Measurements from ENCODE around the gene AP1G1.

The AP1G1 gene

DNA sequence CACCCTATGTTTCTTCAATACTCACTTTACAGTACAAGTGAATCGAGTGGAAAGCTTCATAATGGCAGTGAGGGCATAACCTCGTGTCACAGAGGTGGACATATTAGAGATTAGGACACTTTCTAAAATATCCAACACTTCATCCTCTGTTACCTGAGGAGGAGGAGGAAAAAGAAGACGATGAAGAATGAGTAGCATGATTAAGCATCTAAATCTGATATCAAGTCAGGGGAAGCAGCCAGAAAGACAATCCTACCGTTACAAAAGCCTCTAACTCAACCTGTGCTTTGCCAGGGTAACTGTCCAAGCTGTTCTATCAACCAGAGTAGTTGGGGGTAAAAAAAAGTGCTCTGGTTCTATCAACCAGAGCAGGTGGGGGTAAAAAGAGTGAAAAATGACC is 60.4 kb downstream of the AP1G1 start:
- DNase-seq: no peak

GRCh38 chr16:71746442-71747046 is 62.1 kb downstream of the AP1G1 start:
- no peak for DNase-seq

- no peak for DNase-seq
Measured at GRCh38 chr16:71738855-71739254, 69.8 kb downstream of the AP1G1 start.

- no peak for DNase-seq
Measured at GRCh38 chr16:71737501-71737900, 71.1 kb downstream of the AP1G1 start.

- DNase-seq: no peak
Measured at GRCh38 chr16:71734511-71734910, 74.1 kb downstream of the AP1G1 start.

DNA sequence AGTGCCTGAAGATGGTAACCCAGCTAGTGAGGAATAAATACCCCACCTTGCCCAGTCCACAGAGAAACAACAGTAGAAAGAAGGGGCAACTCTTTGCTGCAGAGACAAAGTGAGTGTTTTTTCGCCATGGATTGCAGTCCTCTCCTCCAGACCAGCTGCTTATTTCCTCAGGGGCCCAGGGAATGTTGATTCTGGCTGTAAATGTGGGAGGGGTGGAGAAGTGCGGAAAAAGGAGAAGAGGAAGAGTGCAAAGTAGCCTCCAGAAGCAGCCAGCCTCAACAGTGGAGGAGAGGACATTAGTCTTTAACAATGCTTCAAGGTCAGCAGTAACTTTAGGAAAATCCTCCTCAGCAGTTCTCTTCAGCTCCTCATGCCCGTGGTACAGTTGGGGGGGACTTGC is 76.0 kb downstream of the AP1G1 start:
- DNase-seq: no peak

- DNase-seq: no peak
Measured at GRCh38 chr16:71727551-71728324, 80.9 kb downstream of the AP1G1 start.

DNA sequence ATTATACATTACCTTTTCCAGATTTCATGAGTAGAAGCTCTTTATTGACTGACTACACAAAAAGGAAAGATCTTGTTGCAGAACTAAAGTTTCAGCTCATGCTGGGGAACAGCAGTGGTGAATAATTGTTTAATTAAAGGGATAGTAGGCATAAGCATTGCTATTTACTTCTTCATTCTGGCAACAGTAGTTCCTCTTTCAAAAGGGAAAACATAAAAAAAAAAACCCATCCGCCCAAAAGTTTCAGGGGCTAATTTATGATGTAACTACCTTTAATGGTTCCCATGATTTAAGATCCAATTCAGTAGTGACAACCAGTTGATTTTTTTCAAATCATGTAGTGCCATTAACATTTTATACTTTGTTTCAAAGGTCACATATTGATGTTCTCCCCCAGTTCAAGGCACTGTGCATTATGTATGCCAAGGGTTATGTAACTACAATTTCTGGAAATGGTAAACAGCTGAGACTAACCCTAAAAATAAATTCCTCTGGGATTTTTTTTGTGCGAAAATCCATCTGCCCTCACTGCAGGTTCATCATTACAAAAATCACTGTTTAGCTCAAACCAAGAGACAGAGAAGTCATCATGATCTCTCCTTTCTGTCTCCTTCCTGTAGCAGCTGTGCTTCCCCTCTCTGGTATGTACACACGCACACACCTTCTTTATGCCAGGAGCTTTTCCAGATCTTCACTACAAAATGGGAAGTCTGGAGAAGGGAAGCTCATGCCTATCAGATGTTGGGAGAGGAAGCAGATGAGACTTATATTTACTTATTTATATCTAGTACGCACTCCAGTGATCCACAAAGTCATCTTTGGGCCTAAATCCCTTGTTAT is 81.9 kb downstream of the AP1G1 start:
- no peak for DNase-seq

- DNase-seq: no peak
Measured at GRCh38 chr16:71724320-71724751, 84.3 kb downstream of the AP1G1 start, which contains the start of gene PHLPP2. Gene PHLPP2, minus strand, starts transcription at chr16:71724701. Its CDS starts 9,906 bp downstream, at chr16:71714795.

DNA sequence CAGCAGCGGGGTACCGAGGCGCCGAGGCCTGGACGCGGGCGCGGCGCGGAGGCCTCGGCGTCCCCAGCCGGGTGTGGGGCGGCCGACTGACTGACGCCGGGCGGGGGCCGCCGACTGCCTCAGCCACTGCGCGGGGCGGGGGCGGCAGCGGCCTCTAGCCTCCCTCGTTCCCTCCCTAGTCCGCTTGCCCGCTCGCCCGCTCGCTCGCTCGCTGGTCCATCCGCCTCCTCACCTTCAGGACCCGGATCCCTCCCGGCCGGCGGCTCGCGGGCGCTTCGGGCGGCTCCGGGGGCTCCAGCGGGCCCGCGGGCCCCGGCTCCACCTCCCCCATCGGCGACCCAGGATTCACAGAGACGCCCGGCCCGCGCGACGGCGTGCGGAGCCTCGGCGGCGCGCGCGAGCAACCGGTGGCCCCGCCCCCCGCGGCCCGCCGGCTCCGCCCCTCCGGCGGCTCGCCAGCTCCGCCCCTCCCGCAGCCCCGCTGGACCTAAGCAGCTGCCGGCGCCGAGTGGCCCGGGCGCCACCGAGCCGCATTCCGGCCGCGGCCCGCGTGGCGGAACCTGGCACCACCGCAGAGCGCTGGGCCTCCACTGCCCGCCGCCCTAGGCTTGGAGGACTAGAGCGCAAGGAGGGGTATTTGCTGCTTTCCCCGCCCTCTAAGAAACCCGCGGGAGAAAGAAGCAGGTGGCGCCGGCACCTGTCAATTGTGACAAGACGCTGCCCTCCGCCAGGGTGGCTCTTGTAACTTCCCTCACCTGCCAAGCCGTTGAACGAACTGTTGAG is 84.9 kb downstream of the AP1G1 start:
- no peak for DNase-seq

DNA sequence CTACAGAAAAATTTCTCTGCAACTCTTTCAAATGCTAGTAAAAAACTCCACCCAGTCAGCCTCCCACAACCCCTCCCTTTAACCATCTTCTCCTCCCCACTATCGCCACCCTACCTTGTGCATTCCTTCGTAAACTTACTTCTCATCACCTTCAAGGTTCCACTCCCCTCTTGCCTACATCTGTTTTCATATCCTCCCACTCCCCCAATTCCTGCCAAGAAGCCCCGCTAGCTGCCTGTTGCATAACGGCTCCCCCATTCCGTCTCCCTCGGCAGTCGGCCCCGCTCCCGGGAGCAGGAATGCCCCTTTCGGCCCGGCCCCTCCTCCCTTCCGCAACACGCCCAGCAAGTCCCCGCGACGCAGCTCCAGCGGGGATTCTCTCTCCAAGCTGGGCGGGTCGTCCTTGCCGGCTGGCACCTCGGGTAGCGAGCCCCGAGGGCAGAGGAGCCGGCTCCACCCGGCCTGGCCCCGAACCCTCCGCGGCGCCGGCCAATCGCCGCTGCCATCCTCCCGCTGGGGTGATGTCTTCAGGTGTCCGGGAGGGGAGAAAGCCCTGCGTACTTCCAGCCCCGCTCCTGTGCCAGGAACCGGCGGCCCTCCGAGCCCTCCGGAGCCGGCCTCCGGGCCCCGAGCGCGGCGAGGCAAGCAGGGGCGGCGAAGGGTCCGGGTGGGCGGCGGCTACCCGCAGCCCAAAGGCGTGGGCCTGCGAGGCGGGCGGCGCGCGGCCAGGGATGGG is 85.7 kb downstream of the AP1G1 start:
- peak; percentile 16 for DNase-seq

DNA sequence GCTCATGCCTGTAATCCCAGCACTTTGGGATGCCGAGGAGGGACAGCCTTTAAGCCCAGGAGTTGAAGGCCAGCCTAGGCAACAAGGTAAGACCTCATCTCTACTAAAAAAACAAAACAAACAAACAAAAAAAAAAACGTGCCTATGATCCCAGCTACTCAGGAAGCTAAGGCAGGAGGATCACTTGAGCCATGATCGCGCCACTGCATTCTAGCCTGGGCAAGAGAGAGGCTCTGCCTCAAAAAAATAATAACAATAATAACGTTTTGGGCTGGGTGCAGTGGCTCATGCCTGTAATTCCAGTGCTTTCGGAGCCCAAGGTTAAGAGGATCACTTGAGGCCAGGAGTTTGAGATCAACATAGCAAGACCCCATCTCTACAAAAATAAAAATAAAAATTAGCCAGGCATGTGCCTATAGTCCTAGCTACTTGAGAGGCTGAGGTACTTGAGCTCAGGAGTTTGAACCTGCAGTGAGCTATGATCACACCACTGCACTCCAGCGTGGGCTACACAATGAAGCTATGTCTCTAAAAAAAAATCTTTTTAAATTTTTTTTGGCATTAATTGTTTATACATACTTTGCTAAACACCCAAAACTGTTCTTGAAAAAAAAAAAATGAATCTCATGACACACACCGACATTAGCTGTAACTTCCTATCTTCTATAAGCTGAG is 87.4 kb downstream of the AP1G1 start:
- DNase-seq: no peak

- no peak for DNase-seq
Measured at GRCh38 chr16:71712501-71712900, 96.1 kb downstream of the AP1G1 start.

DNA sequence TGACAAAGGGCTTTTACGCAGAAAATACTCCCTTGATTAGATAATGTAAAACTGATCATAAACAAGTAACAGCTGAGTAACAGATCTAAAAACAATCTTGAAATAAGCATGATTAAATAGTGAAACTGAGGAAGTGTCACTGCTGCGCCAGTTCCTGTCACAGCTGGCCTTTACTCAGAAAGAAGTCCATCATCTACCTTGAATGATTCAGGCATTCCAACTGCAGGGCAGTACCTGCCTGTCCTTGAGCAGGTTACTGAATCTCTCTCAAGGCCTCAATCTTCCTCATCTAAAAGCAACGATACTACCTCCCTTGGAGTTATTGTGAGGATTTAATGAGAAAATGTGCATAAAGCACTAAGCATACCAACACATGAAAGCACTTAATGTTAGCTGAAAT is 96.8 kb downstream of the AP1G1 start:
- no peak for DNase-seq

DNA sequence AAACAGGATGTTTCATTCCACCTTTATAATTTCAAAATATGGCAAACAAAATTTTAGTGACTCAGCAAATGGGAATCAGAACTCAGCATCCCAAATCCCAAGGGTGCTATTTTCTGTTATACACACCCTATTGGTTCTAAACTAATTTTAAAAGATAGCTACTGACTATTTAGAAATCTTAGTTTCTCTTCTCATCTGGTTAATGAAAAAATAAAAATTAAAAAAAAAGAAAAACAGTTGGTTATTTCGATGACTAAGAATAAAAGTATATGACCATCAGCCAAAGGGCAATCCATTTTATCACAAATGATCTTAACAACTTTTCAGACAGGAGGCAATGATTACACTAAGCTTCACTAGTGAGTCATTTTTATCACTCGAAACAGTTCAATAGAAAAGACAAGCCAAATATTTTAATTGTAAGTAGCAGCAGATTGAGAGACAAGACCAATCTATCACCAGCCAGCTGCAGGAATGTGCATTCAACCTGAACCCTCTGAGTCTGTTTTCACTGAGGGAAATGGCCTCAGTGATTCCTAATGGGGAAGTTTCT is 99.3 kb downstream of the AP1G1 start:
- no peak for DNase-seq

GRCh38 chr16:71708696-71709095 is 99.9 kb downstream of the AP1G1 start:
- DNase-seq: no peak

DNA sequence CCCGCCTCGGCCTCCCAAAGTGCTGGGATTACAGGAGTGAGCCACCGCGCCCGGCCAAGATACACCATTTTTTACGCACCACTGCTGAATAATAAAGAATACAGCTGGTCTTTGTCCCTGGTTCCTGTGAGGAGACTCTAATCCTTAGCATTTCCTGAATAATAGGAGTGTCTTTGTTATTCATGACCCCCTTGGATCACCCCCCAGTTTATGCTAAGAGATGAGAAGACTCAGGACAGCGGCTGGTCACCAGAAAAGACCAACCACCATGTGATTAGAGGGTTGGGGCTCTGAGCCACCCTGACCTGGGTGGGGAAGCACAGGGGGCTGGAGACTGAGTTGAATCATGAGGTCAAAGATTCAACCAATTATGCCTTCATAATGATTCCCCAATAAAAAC is 101.4 kb downstream of the AP1G1 start:
- no peak for DNase-seq

- DNase-seq: no peak
Measured at GRCh38 chr16:71706046-71706445, 102.6 kb downstream of the AP1G1 start.

DNA sequence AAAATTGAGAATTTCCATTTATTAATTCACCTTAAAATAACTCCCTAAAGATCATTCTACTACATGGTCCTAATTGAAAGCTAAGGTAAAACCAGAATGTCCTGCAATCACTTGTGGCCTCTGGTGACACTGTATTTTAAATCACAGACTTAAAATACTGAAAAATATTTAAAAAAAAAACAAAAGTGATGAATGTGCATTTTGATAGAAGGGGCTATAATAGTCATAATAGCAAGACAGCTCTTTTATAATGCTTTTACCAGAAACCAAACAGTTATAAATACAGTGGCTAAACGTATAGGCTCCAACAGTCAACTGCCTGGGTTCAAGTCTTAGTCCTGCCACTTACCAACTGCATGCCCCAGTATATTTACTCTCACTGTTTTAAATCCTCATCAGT is 105.3 kb downstream of the AP1G1 start:
- no peak for DNase-seq

- no peak for DNase-seq
Measured at GRCh38 chr16:71700831-71701230, 107.8 kb downstream of the AP1G1 start.

DNA sequence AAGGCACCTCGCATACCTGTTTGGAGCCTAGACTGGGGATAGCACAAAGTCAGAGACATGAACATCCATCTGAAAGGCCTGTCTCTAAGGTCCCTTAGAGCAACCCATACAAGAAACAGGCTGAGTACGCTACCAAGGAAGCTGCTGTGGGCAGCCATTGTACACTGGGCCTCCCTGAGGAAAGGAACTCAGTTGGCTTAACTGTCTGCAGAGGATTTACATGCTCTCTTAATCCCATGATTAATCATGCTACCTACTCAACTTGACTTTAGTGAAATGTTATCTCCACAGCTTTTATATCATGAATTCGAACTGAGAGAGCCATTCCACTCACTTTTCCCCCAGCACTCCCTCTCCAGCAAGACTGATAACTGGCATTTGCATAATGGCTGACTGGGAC is 110.1 kb downstream of the AP1G1 start:
- DNase-seq: no peak
